Measurements from ENCODE around the gene HERC6. TPM values are rescaled to one million over a fixed set of nuclear protein-coding genes. Genes with fewer than 3 reads are reported as not detected.
"Not testable (repeated sequence)": the region's sequence is repeated elsewhere in the genome, so short reads cannot be mapped to it uniquely, and the experiment has no call there.

Gene HERC6
- total RNA-seq, 2 donors from 2014 or later: 9.9 to 12.7 TPM

GRCh38 chr4:88429401-88429800, 50.7 kb downstream of the HERC6 start:
- no peak overlapping the region for H3K9ac ChIP-seq (ENCODE audit: extremely low read depth, low read length, poor library complexity, severe bottlenecking)
- no peak for DNase-seq
- Mint-ChIP-seq H3K9me3 (peaks cover 9% of the 10 kb centered on the region), H3K4me3 (no peak overlapping the region), H3K27ac (no peak overlapping the region), H3K4me1 (peaks cover 3% of the 10 kb centered on the region), H3K36me3 (ENCODE audit: low read depth) (peaks cover 16% of the 10 kb centered on the region), H3K27me3 (ENCODE audit: insufficient read depth) (no peaks in the 10 kb centered on the region)
- no peak overlapping the region for H3K27ac ChIP-seq (ENCODE audit: low read depth, low read length)
- 90 to 100% methylated on average over 1 of the region's 1 CpG for WGBS, 2 experiments (ENCODE audit: insufficient coverage in 1 of 2, insufficient read length in 1 of 2)
- no peaks in the 10 kb centered on the region for H3K36me3 ChIP-seq (ENCODE audit: control insufficient read depth, insufficient read depth, low read length)
- H3K4me1 ChIP-seq (ENCODE audit: control insufficient read depth, insufficient read depth, low read length): no peaks in the 10 kb centered on the region
- no peaks in the 10 kb centered on the region for H3K27me3 ChIP-seq (ENCODE audit: control insufficient read depth, insufficient read depth, low read length, poor library complexity, severe bottlenecking)
- H3K4me3 ChIP-seq (ENCODE audit: low read length): no peak overlapping the region
- H3K9me3 ChIP-seq (ENCODE audit: control insufficient read depth, low read length): peaks cover 11% of the 10 kb centered on the region
- TF ChIP-seq, protein P1, sequence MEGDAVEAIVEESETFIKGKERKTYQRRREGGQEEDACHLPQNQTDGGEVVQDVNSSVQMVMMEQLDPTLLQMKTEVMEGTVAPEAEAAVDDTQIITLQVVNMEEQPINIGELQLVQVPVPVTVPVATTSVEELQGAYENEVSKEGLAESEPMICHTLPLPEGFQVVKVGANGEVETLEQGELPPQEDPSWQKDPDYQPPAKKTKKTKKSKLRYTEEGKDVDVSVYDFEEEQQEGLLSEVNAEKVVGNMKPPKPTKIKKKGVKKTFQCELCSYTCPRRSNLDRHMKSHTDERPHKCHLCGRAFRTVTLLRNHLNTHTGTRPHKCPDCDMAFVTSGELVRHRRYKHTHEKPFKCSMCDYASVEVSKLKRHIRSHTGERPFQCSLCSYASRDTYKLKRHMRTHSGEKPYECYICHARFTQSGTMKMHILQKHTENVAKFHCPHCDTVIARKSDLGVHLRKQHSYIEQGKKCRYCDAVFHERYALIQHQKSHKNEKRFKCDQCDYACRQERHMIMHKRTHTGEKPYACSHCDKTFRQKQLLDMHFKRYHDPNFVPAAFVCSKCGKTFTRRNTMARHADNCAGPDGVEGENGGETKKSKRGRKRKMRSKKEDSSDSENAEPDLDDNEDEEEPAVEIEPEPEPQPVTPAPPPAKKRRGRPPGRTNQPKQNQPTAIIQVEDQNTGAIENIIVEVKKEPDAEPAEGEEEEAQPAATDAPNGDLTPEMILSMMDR (conservative IDR thresholded peaks at IDR 0.05): no peak

- WGBS, 2 experiments (ENCODE audit: insufficient coverage in 1 of 2, insufficient read length in 1 of 2): 83 to 86% methylated on average over 1 of the region's 1 CpG
- no peaks in the 10 kb centered on the region for H3K4me1 Mint-ChIP-seq
- Histone ChIP-seq H3K36me3 (ENCODE audit: control insufficient read depth, insufficient read depth, low read length) (no peaks in the 10 kb centered on the region), H3K4me1 (ENCODE audit: control insufficient read depth, insufficient read depth, low read length) (no peaks in the 10 kb centered on the region), H3K27ac (ENCODE audit: low read depth, low read length) (no peak overlapping the region), H3K9me3 (ENCODE audit: control insufficient read depth, low read length) (peaks cover 11% of the 10 kb centered on the region), H3K27me3 (ENCODE audit: control insufficient read depth, insufficient read depth, low read length, poor library complexity, severe bottlenecking) (no peaks in the 10 kb centered on the region), H3K9ac (ENCODE audit: extremely low read depth, low read length, poor library complexity, severe bottlenecking) (no peak overlapping the region), H3K4me3 (ENCODE audit: low read length) (no peak overlapping the region)
- no peak overlapping the region for H3K4me3 Mint-ChIP-seq
- TF ChIP-seq, protein P1 (conservative IDR thresholded peaks at IDR 0.05): no peak
- no peak for DNase-seq
- peaks cover 17% of the 10 kb centered on the region for H3K36me3 Mint-ChIP-seq (ENCODE audit: low read depth)
- H3K9me3 Mint-ChIP-seq: peaks cover 10% of the 10 kb centered on the region
- no peaks in the 10 kb centered on the region for H3K27me3 Mint-ChIP-seq (ENCODE audit: insufficient read depth)
- H3K27ac Mint-ChIP-seq: no peak overlapping the region
Observed at GRCh38 chr4:88435987-88436693, 57.5 kb downstream of the HERC6 start.

- not testable (repeated sequence) for H3K9ac ChIP-seq (ENCODE audit: extremely low read depth, low read length, poor library complexity, severe bottlenecking); H3K36me3 ChIP-seq (ENCODE audit: control insufficient read depth, insufficient read depth, low read length); H3K27me3 ChIP-seq (ENCODE audit: control insufficient read depth, insufficient read depth, low read length, poor library complexity, severe bottlenecking); H3K4me3 Mint-ChIP-seq; H3K27me3 Mint-ChIP-seq (ENCODE audit: insufficient read depth); H3K4me3 ChIP-seq (ENCODE audit: low read length); H3K4me1 Mint-ChIP-seq; H3K4me1 ChIP-seq (ENCODE audit: control insufficient read depth, insufficient read depth, low read length); H3K27ac Mint-ChIP-seq; H3K27ac ChIP-seq (ENCODE audit: low read depth, low read length); DNase-seq
- 94 to 100% methylated on average over 3 to 4 of the region's 4 CpGs for WGBS, 2 experiments (ENCODE audit: insufficient coverage in 1 of 2, insufficient read length in 1 of 2)
- H3K36me3 Mint-ChIP-seq (ENCODE audit: low read depth): peaks cover 30% of the 10 kb centered on the region
- peaks cover 17% of the 10 kb centered on the region for H3K9me3 ChIP-seq (ENCODE audit: control insufficient read depth, low read length)
- H3K9me3 Mint-ChIP-seq: peaks cover 17% of the 10 kb centered on the region
Observed at GRCh38 chr4:88437873-88438272, 59.2 kb downstream of the HERC6 start.

Data from endodermal cell (in vitro differentiated cells).